Measurements from ENCODE around the gene LRRFIP1.

The LRRFIP1 gene

DNA sequence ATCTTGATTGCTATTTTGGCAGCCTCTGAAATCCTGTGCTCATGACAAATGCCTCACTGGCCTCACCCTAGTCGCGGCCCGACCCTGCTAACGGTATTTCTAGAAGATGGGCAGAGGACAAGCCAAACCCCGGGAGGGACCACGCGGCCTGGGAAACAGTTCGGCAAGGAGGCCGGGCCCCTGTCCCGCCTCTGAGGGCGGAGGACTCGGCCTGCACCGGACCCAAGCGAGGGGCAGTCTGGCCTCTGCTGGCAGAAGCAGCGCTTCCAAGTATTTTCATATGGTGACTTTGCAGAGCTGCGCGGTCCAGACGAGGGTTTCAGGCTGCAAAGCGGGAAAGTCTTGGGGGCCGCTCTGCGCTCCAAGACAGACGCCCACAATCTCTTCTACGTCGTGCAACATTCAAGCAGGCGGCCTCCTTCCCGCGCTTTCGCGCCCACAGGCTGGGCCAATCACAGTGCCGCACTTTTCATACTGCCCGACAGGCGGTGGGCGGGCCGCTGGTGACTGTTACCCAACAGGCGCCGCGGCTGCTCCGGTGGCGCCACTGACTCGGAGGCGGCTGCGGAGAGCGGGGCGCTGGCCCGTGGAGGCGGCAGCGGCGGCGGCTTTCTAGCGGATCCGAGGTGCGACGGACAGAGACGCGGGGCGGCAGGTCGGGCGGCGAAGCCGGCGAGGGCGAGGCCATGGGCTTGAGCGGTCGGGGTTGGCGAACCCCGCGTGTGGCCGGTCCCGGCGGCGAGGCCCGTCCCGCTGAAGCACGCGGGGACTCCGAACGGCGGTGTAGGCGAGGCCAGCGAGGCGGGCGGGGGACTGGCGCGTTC is 171.1 kb downstream of the LRRFIP1 start, which contains the start of gene RBM44:
RBM44 (plus strand) TSS at position 544 of the 824 bp plus-strand sequence. CDS start 14,831 bp downstream, outside the sequence.
- H3K79me1 ChIP-seq (ENCODE audit: low read depth, low read length) = no peaks in the 10 kb centered on the region
- no peak within 1 kb of the TSS for H2BK120ac ChIP-seq (ENCODE audit: low read depth, low read length)
- H2BK12ac ChIP-seq (ENCODE audit: low read length) = no peak within 1 kb of the TSS
- peak within 1 kb of the TSS; percentile 76 for H3K4ac ChIP-seq (ENCODE audit: low read length)
- H3K27me3 ChIP-seq (ENCODE audit: control insufficient read depth in 3 of 3, insufficient read depth in 3 of 3, low read depth in 1 of 3, low read length in 3 of 3) = no peaks in the 10 kb centered on the region
- no peak within 1 kb of the TSS for H3K27ac ChIP-seq (replicated peaks; ENCODE audit: low read length)
- H3K14ac ChIP-seq (ENCODE audit: low read length) = peak within 1 kb of the TSS; percentile 50
- H2AFZ ChIP-seq (ENCODE audit: low read length) = no peak within 1 kb of the TSS
- no peak within 1 kb of the TSS for H3K4me2 ChIP-seq (ENCODE audit: insufficient read depth, low read length, poor library complexity, severe bottlenecking)
- no peak within 1 kb of the TSS for H3K18ac ChIP-seq (ENCODE audit: low read length)
- no peak for DNase-seq (ENCODE audit: low spot score)
- no peak within 1 kb of the TSS for H3K9ac ChIP-seq (ENCODE audit: low read depth, low read length, poor library complexity)
- peaks cover 0 to 2% of the 10 kb centered on the region in 2 donors for H3K9me3 ChIP-seq (replicated peaks in 1 of 2; ENCODE audit: control insufficient read depth in 2 of 2, insufficient read depth in 1 of 2, low read depth in 1 of 2, low read length in 2 of 2)
- WGBS, 2 donors (ENCODE audit: extremely low coverage in 2 of 2, insufficient read length in 2 of 2, insufficient replicate concordance in 1 of 2) = no CpG with 5 or more reads among the region's 84 CpGs
- H2BK15ac ChIP-seq (ENCODE audit: low read length) = no peak within 1 kb of the TSS
- H2AK5ac ChIP-seq (ENCODE audit: low read depth, low read length) = peak within 1 kb of the TSS; percentile 43
- no peak within 1 kb of the TSS for H4K91ac ChIP-seq (ENCODE audit: low read depth, low read length, poor library complexity)
- no peak within 1 kb of the TSS for H3K4me3 ChIP-seq (ENCODE audit: low read length in 2 of 2)
- H3K23ac ChIP-seq (ENCODE audit: low read depth, low read length, poor library complexity) = no peak within 1 kb of the TSS
- H3K36me3 ChIP-seq (replicated peaks in 1 of 2; ENCODE audit: control insufficient read depth in 2 of 2, insufficient read depth in 2 of 2, low read length in 2 of 2) = no peaks in the 10 kb centered on the region
- H3K4me1 ChIP-seq (ENCODE audit: control insufficient read depth in 2 of 2, insufficient read depth in 1 of 2, low read depth in 1 of 2, low read length in 2 of 2) = no peaks in the 10 kb centered on the region
- H4K8ac ChIP-seq (ENCODE audit: low read depth, low read length) = no peak within 1 kb of the TSS
- H2BK5ac ChIP-seq (ENCODE audit: low read length) = no peak within 1 kb of the TSS

DNA sequence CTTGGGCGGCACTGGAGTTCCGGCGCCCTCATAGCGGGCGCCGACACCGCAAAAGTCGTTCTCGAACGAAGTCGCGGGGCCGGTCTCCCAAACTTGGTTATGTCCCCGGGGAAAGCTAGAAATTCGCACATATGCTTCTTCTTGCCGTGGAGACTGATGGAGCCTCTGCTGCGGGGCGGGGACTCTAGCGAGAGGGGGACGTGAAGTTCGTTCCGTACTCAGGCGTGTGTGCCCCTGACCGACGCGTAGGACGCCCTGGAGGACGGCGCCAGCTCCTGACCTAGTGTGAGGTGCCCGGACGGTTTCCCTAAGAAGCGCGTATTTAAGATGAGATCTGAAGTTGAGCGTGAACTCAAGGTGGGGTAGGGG is 171.7 kb downstream of the LRRFIP1 start:
- no peak overlapping the region for H2AFZ ChIP-seq (ENCODE audit: low read length)
- H3K9me3 ChIP-seq (replicated peaks in 1 of 2; ENCODE audit: control insufficient read depth in 2 of 2, insufficient read depth in 1 of 2, low read depth in 1 of 2, low read length in 2 of 2) = peaks cover 0 to 2% of the 10 kb centered on the region in 2 donors
- no peak overlapping the region for H3K4me2 ChIP-seq (ENCODE audit: insufficient read depth, low read length, poor library complexity, severe bottlenecking)
- no peak overlapping the region for H4K8ac ChIP-seq (ENCODE audit: low read depth, low read length)
- DNase-seq (ENCODE audit: low spot score) = no peak
- no peak overlapping the region for H2BK12ac ChIP-seq (ENCODE audit: low read length)
- H3K18ac ChIP-seq (ENCODE audit: low read length) = no peak overlapping the region
- H2AK5ac ChIP-seq (ENCODE audit: low read depth, low read length) = no peak overlapping the region
- H3K4me1 ChIP-seq (ENCODE audit: control insufficient read depth in 2 of 2, insufficient read depth in 1 of 2, low read depth in 1 of 2, low read length in 2 of 2) = no peaks in the 10 kb centered on the region
- H3K4me3 ChIP-seq (ENCODE audit: low read length in 2 of 2) = no peak overlapping the region
- H3K23ac ChIP-seq (ENCODE audit: low read depth, low read length, poor library complexity) = no peak overlapping the region
- H4K91ac ChIP-seq (ENCODE audit: low read depth, low read length, poor library complexity) = no peak overlapping the region
- H2BK120ac ChIP-seq (ENCODE audit: low read depth, low read length) = no peak overlapping the region
- no peaks in the 10 kb centered on the region for H3K79me1 ChIP-seq (ENCODE audit: low read depth, low read length)
- no peak overlapping the region for H2BK15ac ChIP-seq (ENCODE audit: low read length)
- H2BK5ac ChIP-seq (ENCODE audit: low read length) = no peak overlapping the region
- no peak overlapping the region for H3K4ac ChIP-seq (ENCODE audit: low read length)
- H3K14ac ChIP-seq (ENCODE audit: low read length) = peak overlapping the region; percentile 50
- no peak overlapping the region for H3K9ac ChIP-seq (ENCODE audit: low read depth, low read length, poor library complexity)
- no peak overlapping the region for H3K27ac ChIP-seq (replicated peaks; ENCODE audit: low read length)
- H3K27me3 ChIP-seq (ENCODE audit: control insufficient read depth in 3 of 3, insufficient read depth in 3 of 3, low read depth in 1 of 3, low read length in 3 of 3) = no peaks in the 10 kb centered on the region
- H3K36me3 ChIP-seq (replicated peaks in 1 of 2; ENCODE audit: control insufficient read depth in 2 of 2, insufficient read depth in 2 of 2, low read length in 2 of 2) = no peaks in the 10 kb centered on the region
- WGBS, 2 donors (ENCODE audit: extremely low coverage in 2 of 2, insufficient read length in 2 of 2, insufficient replicate concordance in 1 of 2) = no CpG with 5 or more reads among the region's 34 CpGs

DNA sequence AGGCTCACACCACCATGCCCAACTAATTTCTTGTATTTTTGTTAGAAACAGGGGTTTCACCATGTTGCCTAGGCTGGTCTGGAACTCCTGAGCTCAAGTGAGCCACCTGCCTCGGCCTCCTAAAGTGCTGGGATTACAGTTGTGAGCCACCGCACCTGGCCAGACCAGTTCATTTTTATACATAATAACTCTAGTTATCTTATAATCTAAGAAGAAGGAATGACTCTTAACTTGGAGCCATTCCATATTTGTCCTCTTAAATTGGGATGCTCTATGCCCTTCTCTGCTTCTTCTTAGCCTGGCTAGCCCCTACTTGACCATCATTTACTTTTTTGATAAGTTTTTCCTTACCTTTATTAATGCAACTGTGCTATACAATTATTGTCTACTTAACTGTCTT is 174.1 kb downstream of the LRRFIP1 start:
- no peak overlapping the region for H3K27ac ChIP-seq (replicated peaks; ENCODE audit: low read length)
- no CpG with 5 or more reads among the region's 2 CpGs for WGBS, 2 donors (ENCODE audit: extremely low coverage in 2 of 2, insufficient read length in 2 of 2, insufficient replicate concordance in 1 of 2)
- peaks cover 0 to 2% of the 10 kb centered on the region in 2 donors for H3K9me3 ChIP-seq (replicated peaks in 1 of 2; ENCODE audit: control insufficient read depth in 2 of 2, insufficient read depth in 1 of 2, low read depth in 1 of 2, low read length in 2 of 2)

DNA sequence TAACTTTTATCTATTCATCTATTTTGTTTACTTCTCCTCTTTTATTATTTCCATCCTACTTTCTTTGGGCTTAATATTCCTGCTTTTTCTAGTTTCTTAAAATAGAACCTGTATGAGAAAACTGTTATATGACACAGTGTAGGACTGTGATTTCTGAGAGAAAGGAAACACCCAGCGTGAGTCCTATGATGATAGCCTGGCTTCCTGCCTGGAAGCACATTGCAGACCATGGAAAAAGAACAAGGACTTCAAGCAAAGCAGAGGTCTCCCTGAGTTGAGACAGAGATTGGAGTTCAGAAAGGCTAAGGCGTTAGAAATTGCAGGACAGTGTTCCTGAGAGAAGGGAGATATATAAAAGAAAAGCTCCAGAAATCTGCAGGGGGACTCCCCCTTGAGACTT is 178.9 kb downstream of the LRRFIP1 start:
- no peak overlapping the region for H3K9ac ChIP-seq (ENCODE audit: low read depth, low read length, poor library complexity)
- H3K27ac ChIP-seq (replicated peaks; ENCODE audit: low read length) = no peak overlapping the region
- WGBS, 2 donors (ENCODE audit: extremely low coverage in 2 of 2, insufficient read length in 2 of 2, insufficient replicate concordance in 1 of 2) = no CpG with 5 or more reads among the region's 2 CpGs
- no peak overlapping the region for H2BK15ac ChIP-seq (ENCODE audit: low read length)
- peaks cover 0 to 13% (median 0%) of the 10 kb centered on the region in 3 experiments for H3K27me3 ChIP-seq (ENCODE audit: control insufficient read depth in 3 of 3, insufficient read depth in 3 of 3, low read depth in 1 of 3, low read length in 3 of 3)
- no peak overlapping the region for H2BK5ac ChIP-seq (ENCODE audit: low read length)
- no peak overlapping the region for H3K18ac ChIP-seq (ENCODE audit: low read length)
- H3K9me3 ChIP-seq (replicated peaks in 1 of 2; ENCODE audit: control insufficient read depth in 2 of 2, insufficient read depth in 1 of 2, low read depth in 1 of 2, low read length in 2 of 2) = no peaks in the 10 kb centered on the region
- H3K14ac ChIP-seq (ENCODE audit: low read length) = no peak overlapping the region
- peak overlapping the region; percentile 41 for H2AFZ ChIP-seq (ENCODE audit: low read length)
- H4K91ac ChIP-seq (ENCODE audit: low read depth, low read length, poor library complexity) = no peak overlapping the region
- no peak overlapping the region for H3K4me2 ChIP-seq (ENCODE audit: insufficient read depth, low read length, poor library complexity, severe bottlenecking)
- H2BK12ac ChIP-seq (ENCODE audit: low read length) = no peak overlapping the region
- no peak for DNase-seq (ENCODE audit: low spot score)
- no peaks in the 10 kb centered on the region for H3K79me1 ChIP-seq (ENCODE audit: low read depth, low read length)
- H3K4me3 ChIP-seq (ENCODE audit: low read length in 2 of 2) = no peak overlapping the region
- H3K36me3 ChIP-seq (replicated peaks in 1 of 2; ENCODE audit: control insufficient read depth in 2 of 2, insufficient read depth in 2 of 2, low read length in 2 of 2) = no peaks in the 10 kb centered on the region
- H2BK120ac ChIP-seq (ENCODE audit: low read depth, low read length) = no peak overlapping the region
- H3K4ac ChIP-seq (ENCODE audit: low read length) = no peak overlapping the region
- H3K23ac ChIP-seq (ENCODE audit: low read depth, low read length, poor library complexity) = no peak overlapping the region
- H2AK5ac ChIP-seq (ENCODE audit: low read depth, low read length) = no peak overlapping the region
- H4K8ac ChIP-seq (ENCODE audit: low read depth, low read length) = no peak overlapping the region
- H3K4me1 ChIP-seq (ENCODE audit: control insufficient read depth in 2 of 2, insufficient read depth in 1 of 2, low read depth in 1 of 2, low read length in 2 of 2) = no peaks in the 10 kb centered on the region

More for the DNA sequence above, 174.1 kb downstream of the LRRFIP1 start:
- Histone ChIP-seq H3K9ac (ENCODE audit: low read depth, low read length, poor library complexity) (no peak overlapping the region), H2BK12ac (ENCODE audit: low read length) (no peak overlapping the region), H3K18ac (ENCODE audit: low read length) (no peak overlapping the region), H4K91ac (ENCODE audit: low read depth, low read length, poor library complexity) (no peak overlapping the region), H3K4me2 (ENCODE audit: insufficient read depth, low read length, poor library complexity, severe bottlenecking) (no peak overlapping the region), H2BK120ac (ENCODE audit: low read depth, low read length) (no peak overlapping the region), H3K79me1 (ENCODE audit: low read depth, low read length) (no peaks in the 10 kb centered on the region), H2AFZ (ENCODE audit: low read length) (no peak overlapping the region), H3K4me1 (ENCODE audit: control insufficient read depth in 2 of 2, insufficient read depth in 1 of 2, low read depth in 1 of 2, low read length in 2 of 2) (no peaks in the 10 kb centered on the region), H3K27me3 (ENCODE audit: control insufficient read depth in 3 of 3, insufficient read depth in 3 of 3, low read depth in 1 of 3, low read length in 3 of 3) (no peaks in the 10 kb centered on the region), H3K4me3 (ENCODE audit: low read length in 2 of 2) (no peak overlapping the region), H3K4ac (ENCODE audit: low read length) (no peak overlapping the region), H2BK15ac (ENCODE audit: low read length) (no peak overlapping the region), H3K36me3 (replicated peaks in 1 of 2; ENCODE audit: control insufficient read depth in 2 of 2, insufficient read depth in 2 of 2, low read length in 2 of 2) (no peaks in the 10 kb centered on the region), H2AK5ac (ENCODE audit: low read depth, low read length) (no peak overlapping the region), H3K23ac (ENCODE audit: low read depth, low read length, poor library complexity) (no peak overlapping the region), H4K8ac (ENCODE audit: low read depth, low read length) (no peak overlapping the region), H2BK5ac (ENCODE audit: low read length) (no peak overlapping the region), H3K14ac (ENCODE audit: low read length) (no peak overlapping the region)
- DNase-seq (ENCODE audit: low spot score) = no peak
